HepG2 (cell line): ENCODE data around the gene HSPA14. TPM values are rescaled to one million over a fixed set of nuclear protein-coding genes. Genes with fewer than 3 reads are reported as not detected.

Experiments used
- ATAC-seq: fragments of 200-7000 bp; cut with Tn5 transposase; 3 replicates; pipeline ENCODE4 v1.9.1; 2020; ENCODE audit warnings: mild to moderate bottlenecking, moderate library complexity
- BruUV-seq: library from RNA; stranded (reverse); fragments of 400-500 nt; replicated peaks from 2 replicates; lab custom pipeline; 2021; lab: Mats Ljungman, UMichigan
- CTCF ChIA-PET: fragments of 300-600 bp; formaldehyde crosslinking; extraction: SDS; loops from one replicate; lab custom pipeline; 2021; ENCODE audit warnings: low total read pairs, inconsistent platforms, low intra/inter-chr PET ratio; lab: Yijun Ruan, JAX
- POLR2A ChIA-PET: fragments of 350-600 bp; sonication (Branson Sonifier 250); formaldehyde crosslinking; loops from one replicate; lab custom pipeline; 2020; ENCODE audit warnings: antibody characterized with exemption, inconsistent platforms; lab: Yijun Ruan, JAX
- DNase-seq: peaks from one replicate; pipeline ENCODE4 v3.0.0-alpha.2; 2015; ENCODE audit warnings: low spot score
- FAIRE-seq: peaks from 3 replicates; lab custom pipeline; 2011; peaks lifted over from hg19 to GRCh38; lab: Jason Lieb, UNC
- H2AFZ ChIP-seq: one replicate; pipeline ENCODE4 v1.6.1; 2011; ENCODE audit warnings: low read length, inconsistent platforms
- H3K27ac ChIP-seq: fragments of 300-600 bp; 3 replicates; pipeline ENCODE4 v1.8.0; 2011; ENCODE audit warnings: mixed run types, mild to moderate bottlenecking, mixed read lengths, low read length, inconsistent platforms; ENCODE audit not compliant: insufficient read depth; ENCODE audit errors: extremely low read length
- H3K27me3 ChIP-seq, 2 experiments: fragments of 200-600 bp in 1 of 2; 2 replicates in 1 of 2; 3 replicates in 1 of 2; pipeline versions ENCODE4 v1.6.0 to v1.8.0; 2011; ENCODE audit warnings: low read length in 2 of 2, mild to moderate bottlenecking in 2 of 2, moderate library complexity in 2 of 2, inconsistent platforms in 1 of 2; ENCODE audit not compliant: insufficient read depth in 2 of 2, control insufficient read depth in 1 of 2
- H3K36me3 ChIP-seq, 2 experiments: fragments of 200-600 bp in 1 of 2; replicated peaks in 1 of 2; 2 replicates in 1 of 2; 3 replicates in 1 of 2; pipeline versions ENCODE4 v1.5.1 to v1.8.0; 2011; ENCODE audit warnings: low read length in 2 of 2, inconsistent platforms in 1 of 2; ENCODE audit not compliant: insufficient read depth in 2 of 2, control insufficient read depth in 1 of 2
- H3K4me1 ChIP-seq: 2 replicates; pipeline ENCODE4 v1.5.1; 2012; ENCODE audit warnings: low read length, inconsistent platforms; ENCODE audit not compliant: insufficient read depth
- H3K4me2 ChIP-seq: 2 replicates; pipeline ENCODE4 v1.6.0; 2011; ENCODE audit warnings: low read depth, low read length, inconsistent platforms
- H3K4me3 ChIP-seq, 3 experiments: fragments of 200-600 bp in 1 of 3; sonication (generic), shearing (Covaris generic) in 1 of 3; replicated peaks in 1 of 3; 2 replicates each; pipeline ENCODE4 v1.5.1; 2011 to 2016; ENCODE audit warnings: low read length in 3 of 3, inconsistent platforms in 2 of 3, low read depth in 2 of 3, mild to moderate bottlenecking in 2 of 3, control low read depth in 1 of 3, mixed read lengths in 1 of 3; ENCODE audit not compliant: insufficient read depth in 1 of 3
- H3K79me2 ChIP-seq: one replicate; pipeline ENCODE4 v1.6.1; 2011; ENCODE audit warnings: low read length, inconsistent platforms; ENCODE audit not compliant: insufficient read depth
- H3K9ac ChIP-seq: 2 replicates; pipeline ENCODE4 v1.6.0; 2011; ENCODE audit warnings: mild to moderate bottlenecking, low read depth, low read length, inconsistent platforms; ENCODE audit not compliant: insufficient read depth
- H3K9me3 ChIP-seq: 2 replicates; pipeline ENCODE4 v1.5.1; 2012; ENCODE audit warnings: mild to moderate bottlenecking, low read length
- H4K20me1 ChIP-seq: 2 replicates; pipeline ENCODE4 v1.6.0; 2011; ENCODE audit warnings: inconsistent platforms, mild to moderate bottlenecking, low read length, moderate library complexity; ENCODE audit not compliant: insufficient read depth
- AGO1 ChIP-seq: fragments of 200-400 bp; formaldehyde crosslinking; IDR thresholded peaks from 2 replicates; pipeline ENCODE4 v1.6.1; 2017; ENCODE audit warnings: mild to moderate bottlenecking, low read depth, low read length, moderate library complexity; ENCODE audit not compliant: poor library complexity, severe bottlenecking
- CEBPB ChIP-seq: IDR thresholded peaks from 2 replicates; pipeline ENCODE4 v1.6.1; 2011; ENCODE audit warnings: low read depth, low read length, improper control_type of control experiment, borderline replicate concordance
- ESRRA ChIP-seq: sonication (generic); formaldehyde crosslinking; IDR thresholded peaks from 2 replicates; pipeline ENCODE4 v1.5.1; 2020; ENCODE audit warnings: mild to moderate bottlenecking, low read depth, missing genetic modification reagents
- FIP1L1 ChIP-seq: fragments of 200-400 bp; formaldehyde crosslinking; IDR thresholded peaks from 2 replicates; pipeline ENCODE4 v1.6.1; 2018; ENCODE audit warnings: low read depth, mild to moderate bottlenecking, low read length, moderate library complexity, borderline replicate concordance; ENCODE audit not compliant: insufficient read depth
- ZNF280D ChIP-seq: sonication (generic); formaldehyde crosslinking; IDR thresholded peaks from 2 replicates; pipeline ENCODE4 v1.5.1; 2020; ENCODE audit warnings: mild to moderate bottlenecking, missing genetic modification reagents
- ZSCAN9 ChIP-seq: IDR thresholded peaks from 2 replicates; pipeline ENCODE4 v1.6.1; 2016; ENCODE audit warnings: borderline replicate concordance
- WGBS: methylation state at CpG from one replicate; pipeline ENCODE4 v1.1.6; 2017; ENCODE audit warnings: low lambda C conversion rate; 5-methylcytosine and 5-hydroxymethylcytosine counted together
- in situ Hi-C: cut with HindIII; loops from 2 replicates; pipeline ENCODE4 v1.10.0; 2017; ENCODE audit warnings: low pct_unique_long_range_greater_than_20kb; ENCODE audit not compliant: extremely low pct_ligation_motif_present
- intact Hi-C: fragments of 100-400 bp; cut with micrococcal nuclease; formaldehyde crosslinking; loops from one replicate; pipeline ENCODE4 v1.10.0; 2022; ENCODE audit not compliant: unreplicated experiment
- polyA plus RNA-seq, 8 experiments: library from polyadenylated mRNA; depleted of rRNA in 3 of 8; stranded (reverse) in 7 of 8; unstranded in 1 of 8; fragments of >200 nt; fragmentation: Illumina TruSeq in 4 of 8; extraction: Trizol in 4 of 8; gene quantifications; 2 replicates each; pipeline versions ENCODE4 v1.2.1 to v1.2.3, GENCODE V29; 2011 to 2016; ENCODE audit warnings: low read depth in 4 of 8, missing spikeins in 1 of 8, mixed read lengths in 1 of 8; ENCODE audit not compliant: insufficient read depth in 1 of 8
- total RNA-seq, 5 experiments: library from RNA; depleted of rRNA; stranded (reverse); fragments of >200 nt; fragmentation: Illumina TruSeq; extraction: Trizol; gene quantifications; 2 replicates each; pipeline ENCODE4 v1.2.3, GENCODE V29; 2016; ENCODE audit warnings: low read depth in 1 of 5

The HSPA14 gene
- total and polyA plus RNA-seq, 2 of the 13 experiments (the other 11 are each of a cell fraction or from before 2014, with no cell fraction given), result 10.7 to 29.8 TPM

DNA sequence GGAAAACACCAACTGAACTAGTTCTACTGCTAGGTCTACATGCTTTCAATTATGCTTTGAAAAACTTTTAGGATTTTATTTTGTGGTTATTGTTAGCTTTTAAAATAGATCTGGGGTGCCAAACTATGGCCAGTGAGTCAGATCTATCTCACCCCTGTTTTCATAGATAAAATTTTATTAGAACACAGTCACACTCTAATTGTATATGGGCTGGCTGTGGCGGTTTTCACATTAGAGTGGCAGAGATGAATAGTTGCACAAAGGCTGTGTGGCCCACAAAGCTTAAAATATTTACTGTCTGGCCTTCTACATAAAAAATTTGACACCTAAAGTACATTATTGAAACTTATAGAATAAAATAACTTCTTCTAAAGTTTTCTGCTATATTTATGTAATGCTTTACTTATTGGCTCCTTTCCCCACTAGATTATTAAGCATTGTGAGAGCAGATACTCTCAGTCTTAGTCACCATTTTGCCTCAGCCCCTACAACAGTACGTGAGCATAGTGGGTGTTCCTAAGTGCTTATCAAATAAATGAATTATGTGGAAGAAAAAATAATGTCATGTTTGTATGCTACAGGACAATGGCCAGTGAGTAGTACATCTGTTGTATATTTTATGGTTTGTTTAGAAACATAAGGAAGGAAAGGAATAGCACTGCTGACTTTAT, 35.1 kb downstream of the HSPA14 start (continued):
- TF ChIP-seq ZNF280D (no peak), ZSCAN9 (CRISPR knock-in tag) (no peak), FIP1L1 (no peak), ESRRA (CRISPR knock-in tag) (no peak)

DNA sequence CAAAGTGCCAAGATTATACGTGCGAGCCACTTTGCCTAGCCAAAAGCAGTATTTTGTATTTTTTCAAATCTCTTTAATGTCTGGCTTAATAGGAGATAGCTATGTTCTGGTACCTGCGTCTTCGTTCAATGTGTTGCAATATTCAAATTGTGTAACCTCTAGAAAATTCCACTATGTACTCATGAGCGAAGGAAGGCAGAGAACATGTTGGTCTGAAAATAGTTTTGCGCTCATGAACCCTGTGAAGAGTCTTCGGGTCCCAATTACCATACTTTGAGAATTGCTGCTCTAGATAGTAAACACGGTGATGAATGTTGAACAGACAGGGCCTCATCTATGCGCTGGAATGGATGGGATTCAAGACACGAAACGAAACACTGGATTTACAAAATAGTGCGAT, 37.8 kb downstream of the HSPA14 start:
- no peak overlapping the region for H3K4me3 ChIP-seq
- H3K79me2 ChIP-seq, result peaks cover 35% of the 10 kb centered on the region
- in situ Hi-C loops (no loop called here), intact Hi-C loops (loop anchor here (10.0 kb wide), 1 partner anchor 79 kb away; the partner anchor contains the start of genes DCLRE1C and MEIG1)
- H3K4me2 ChIP-seq, result no peak overlapping the region
- ChIA-PET CTCF (no interaction called here), POLR2A (no interaction called here)
- ATAC-seq (no peak), DNase-seq (no peak), FAIRE-seq (no peak)
- H3K27ac ChIP-seq, result no peak overlapping the region
- no peaks in the 10 kb centered on the region for H4K20me1 ChIP-seq
- no peaks in the 10 kb centered on the region for H3K9me3 ChIP-seq
- peak; percentile 48; the same call in 1 of the 2 replicates for TF ChIP-seq CEBPB
- TF ChIP-seq AGO1, result no peak
- H3K36me3 ChIP-seq, result no peaks in the 10 kb centered on the region
- WGBS, result 97% methylated on average over 12 of the region's 12 CpGs
- H3K27me3 ChIP-seq, result no peaks in the 10 kb centered on the region; a peak in 1 of 5 replicates
- no TSS peak for BruUV-seq
- H3K9ac ChIP-seq, result no peak overlapping the region
- H3K4me1 ChIP-seq, result peaks cover 27% of the 10 kb centered on the region
- no peak overlapping the region for H2AFZ ChIP-seq
